H9 (cell line): ENCODE measurements around the gene WDR5. TPM values are rescaled to one million over a fixed set of nuclear protein-coding genes. Genes with fewer than 3 reads are reported as not detected.

Experiments
- DNase-seq: peaks from one replicate; pipeline ENCODE4 v3.0.0-alpha.2; 2017
- H2AFZ ChIP-seq: one replicate; pipeline ENCODE4 v1.6.1; 2013; ENCODE audit warnings: mild to moderate bottlenecking, low read length, control low read depth, moderate library complexity
- H2AK5ac ChIP-seq: 2 replicates; pipeline ENCODE4 v1.6.1; 2013; ENCODE audit warnings: low read length, control low read depth, mixed read lengths; ENCODE audit not compliant: insufficient read length
- H2BK120ac ChIP-seq: one replicate; pipeline ENCODE4 v1.6.1; 2013; ENCODE audit warnings: low read depth, mild to moderate bottlenecking, low read length, control low read depth, inconsistent platforms; ENCODE audit not compliant: poor library complexity, severe bottlenecking
- H2BK12ac ChIP-seq: 2 replicates; pipeline ENCODE4 v1.6.1; 2013; ENCODE audit warnings: low read length, control low read depth, mixed read lengths, low read depth; ENCODE audit not compliant: insufficient read length
- H2BK15ac ChIP-seq: 2 replicates; pipeline ENCODE4 v1.6.1; 2013; ENCODE audit warnings: low read depth, low read length, control low read depth
- H2BK20ac ChIP-seq: one replicate; pipeline ENCODE4 v1.6.1; 2013; ENCODE audit warnings: low read depth, mild to moderate bottlenecking, low read length, control low read depth, inconsistent platforms; ENCODE audit not compliant: poor library complexity, severe bottlenecking
- H2BK5ac ChIP-seq: 2 replicates; pipeline ENCODE4 v1.6.1; 2013; ENCODE audit warnings: low read length, control low read depth, mixed read lengths; ENCODE audit not compliant: insufficient read length
- H3K14ac ChIP-seq: 2 replicates; pipeline ENCODE4 v1.6.1; 2013; ENCODE audit warnings: low read length, control low read depth; ENCODE audit not compliant: insufficient read depth
- H3K18ac ChIP-seq: 2 replicates; pipeline ENCODE4 v1.6.1; 2013; ENCODE audit warnings: low read depth, mild to moderate bottlenecking, mixed read lengths, low read length, control low read depth; ENCODE audit not compliant: insufficient read length
- H3K23ac ChIP-seq: 2 replicates; pipeline ENCODE4 v1.6.1; 2013; ENCODE audit warnings: low read length, control low read depth, mixed read lengths, low read depth; ENCODE audit not compliant: insufficient read length
- H3K23me2 ChIP-seq: 2 replicates; pipeline ENCODE4 v1.6.1; 2013; ENCODE audit warnings: low read depth, mild to moderate bottlenecking, mixed read lengths, low read length, control low read depth; ENCODE audit not compliant: insufficient read length, poor library complexity, severe bottlenecking
- H3K27ac ChIP-seq: 2 replicates; pipeline ENCODE4 v1.5.1; 2013; ENCODE audit warnings: low read length, control low read depth, mixed read lengths, low read depth; ENCODE audit not compliant: insufficient read length
- H3K27me3 ChIP-seq: 2 replicates; pipeline ENCODE4 v1.6.1; 2013; ENCODE audit warnings: low read length, control low read depth, inconsistent platforms; ENCODE audit not compliant: insufficient read depth
- H3K4ac ChIP-seq: 2 replicates; pipeline ENCODE4 v1.6.1; 2013; ENCODE audit warnings: low read depth, mild to moderate bottlenecking, control low read depth, inconsistent platforms, low read length, moderate library complexity
- H3K4me1 ChIP-seq: 2 replicates; pipeline ENCODE4 v1.6.1; 2013; ENCODE audit warnings: low read length, control low read depth, inconsistent platforms; ENCODE audit not compliant: insufficient read depth
- H3K4me2 ChIP-seq: 2 replicates; pipeline ENCODE4 v1.6.1; 2013; ENCODE audit warnings: low read length, control low read depth, mixed read lengths; ENCODE audit not compliant: insufficient read length, insufficient read depth
- H3K56ac ChIP-seq: 2 replicates; pipeline ENCODE4 v1.6.1; 2013; ENCODE audit warnings: low read depth, mild to moderate bottlenecking, mixed read lengths, low read length, control low read depth; ENCODE audit not compliant: insufficient read length
- H3K79me1 ChIP-seq: 2 replicates; pipeline ENCODE4 v1.6.1; 2013; ENCODE audit warnings: low read depth, mild to moderate bottlenecking, moderate library complexity, low read length, control low read depth, inconsistent platforms; ENCODE audit not compliant: insufficient read depth, poor library complexity, severe bottlenecking
- H3K79me2 ChIP-seq: 2 replicates; pipeline ENCODE4 v1.6.1; 2013; ENCODE audit warnings: low read length, control low read depth, inconsistent platforms; ENCODE audit not compliant: insufficient read depth
- H3K9ac ChIP-seq: 2 replicates; pipeline ENCODE4 v1.6.1; 2013; ENCODE audit warnings: low read length, control low read depth, mixed read lengths; ENCODE audit not compliant: insufficient read length; ENCODE audit errors: extremely low read depth
- H3K9me3 ChIP-seq: one replicate; pipeline ENCODE4 v1.6.1; 2013; ENCODE audit warnings: low read depth, low read length, inconsistent platforms; ENCODE audit not compliant: control insufficient read depth
- H3T11ph ChIP-seq: one replicate; pipeline ENCODE4 v1.6.1; 2013; ENCODE audit warnings: mild to moderate bottlenecking, low read length, control low read depth, inconsistent platforms
- H4K20me1 ChIP-seq: one replicate; pipeline ENCODE4 v1.6.1; 2013; ENCODE audit not compliant: control insufficient read depth, insufficient read length, insufficient read depth
- H4K5ac ChIP-seq: 2 replicates; pipeline ENCODE4 v1.6.1; 2013; ENCODE audit warnings: low read depth, mild to moderate bottlenecking, mixed read lengths, low read length, control low read depth; ENCODE audit not compliant: insufficient read length
- H4K8ac ChIP-seq: replicated peaks from 2 replicates; pipeline ENCODE4 v1.6.1; 2013; ENCODE audit warnings: low read length, control low read depth, mixed read lengths, low read depth; ENCODE audit not compliant: insufficient read length
- H4K91ac ChIP-seq: 2 replicates; pipeline ENCODE4 v1.6.1; 2013; ENCODE audit warnings: low read depth, mild to moderate bottlenecking, moderate library complexity, mixed read lengths, low read length, control low read depth; ENCODE audit not compliant: insufficient read length
- H3K27ac Mint-ChIP-seq, 3 experiments: 2 replicates in 2 of 3; 3 replicates in 1 of 3; pipeline ENCODE4 v1.8.0; 2020 to 2021; ENCODE audit warnings: mixed read lengths in 3 of 3, mild to moderate bottlenecking in 1 of 3, moderate library complexity in 1 of 3
- H3K27me3 Mint-ChIP-seq: 2 replicates; pipeline ENCODE4 v1.8.0; 2021; ENCODE audit warnings: low read depth, mild to moderate bottlenecking, moderate library complexity, mixed read lengths
- H3K36me3 Mint-ChIP-seq, 3 experiments: 2 replicates in 2 of 3; 3 replicates in 1 of 3; pipeline ENCODE4 v1.8.0; 2020 to 2021; ENCODE audit warnings: low read depth in 3 of 3, mixed read lengths in 3 of 3; ENCODE audit not compliant: insufficient read depth in 1 of 3
- H3K4me1 Mint-ChIP-seq, 2 experiments: 2 replicates each; pipeline ENCODE4 v1.8.0; 2020; ENCODE audit warnings: mixed read lengths in 2 of 2
- H3K4me3 Mint-ChIP-seq, 2 experiments: 2 replicates in 1 of 2; 3 replicates in 1 of 2; pipeline ENCODE4 v1.8.0; 2020 to 2021; ENCODE audit warnings: mild to moderate bottlenecking in 2 of 2, mixed read lengths in 2 of 2, moderate library complexity in 1 of 2
- H3K9me3 Mint-ChIP-seq, 2 experiments: 2 replicates in 1 of 2; 3 replicates in 1 of 2; pipeline ENCODE4 v1.8.0; 2020; ENCODE audit warnings: mild to moderate bottlenecking in 2 of 2, mixed read lengths in 2 of 2, moderate library complexity in 1 of 2
- CTCF ChIP-seq: fragments of 200-600 bp; sonication (generic); conservative IDR thresholded peaks from 3 replicates; pipeline ENCODE4 v1.8.0; 2021; ENCODE audit warnings: antibody characterized with exemption, mild to moderate bottlenecking
- WGBS: extraction: QIAGEN DNeasy Blood & Tissue Kit; methylation state at CpG from one replicate; pipeline ENCODE4 v1.1.7; 2013; ENCODE audit warnings: missing lambda C conversion rate, low lambda C conversion rate, mixed read lengths; ENCODE audit not compliant: insufficient read length; ENCODE audit errors: extremely low coverage; 5-methylcytosine and 5-hydroxymethylcytosine counted together
- total RNA-seq: library from RNA; stranded (reverse); gene quantifications from 2 replicates; pipeline ENCODE4 v1.2.1, GENCODE V29; 2021

WDR5 gene
- total RNA-seq, 1 experiment from 2014 or later = 72.3 TPM

GRCh38 chr9:134149380-134149779 lies 13.5 kb downstream of the WDR5 start:
- H3K9me3 ChIP-seq = no peaks in the 10 kb centered on the region
- H2AFZ ChIP-seq = no peak overlapping the region
- no peak overlapping the region for H2BK20ac ChIP-seq
- no CpG with 5 or more reads among the region's 7 CpGs for WGBS
- no peak overlapping the region for H3K4me2 ChIP-seq
- H3K27me3 ChIP-seq = no peaks in the 10 kb centered on the region
- no peak overlapping the region for H2BK5ac ChIP-seq
- no peak overlapping the region for H3K23ac ChIP-seq
- no peak for TF ChIP-seq CTCF
- no peaks in the 10 kb centered on the region for H3K4me1 Mint-ChIP-seq
- no peak overlapping the region for H3K14ac ChIP-seq
- no peak overlapping the region for H2AK5ac ChIP-seq
- 0 out of 7 replicates have a peak overlapping the region, but pooled peaks of 1 of the 3 experiments have one; percentile 26 for H3K27ac Mint-ChIP-seq
- no peak for DNase-seq
- peaks cover 37 to 82% (median 78%) of the 10 kb centered on the region in 3 experiments; a peak in 6 of 7 replicates for H3K36me3 Mint-ChIP-seq
- no peak overlapping the region for H4K91ac ChIP-seq
- H3T11ph ChIP-seq = no peak overlapping the region
- no peaks in the 10 kb centered on the region for H3K4me1 ChIP-seq
- H2BK15ac ChIP-seq = no peak overlapping the region
- no peaks in the 10 kb centered on the region for H3K79me1 ChIP-seq
- H3K4ac ChIP-seq = no peak overlapping the region
- H2BK12ac ChIP-seq = no peak overlapping the region
- H3K27me3 Mint-ChIP-seq = no peaks in the 10 kb centered on the region
- no peak overlapping the region for H3K18ac ChIP-seq
- no peaks in the 10 kb centered on the region for H3K23me2 ChIP-seq
- no peak overlapping the region for H4K8ac ChIP-seq
- H2BK120ac ChIP-seq = no peak overlapping the region
- no peak overlapping the region for H3K27ac ChIP-seq
- H3K79me2 ChIP-seq = no peaks in the 10 kb centered on the region
- no peak overlapping the region for H3K4me3 Mint-ChIP-seq
- no peaks in the 10 kb centered on the region for H3K9me3 Mint-ChIP-seq
- H3K56ac ChIP-seq = no peak overlapping the region
- H4K20me1 ChIP-seq = no peaks in the 10 kb centered on the region
- no peak overlapping the region for H3K9ac ChIP-seq
- H4K5ac ChIP-seq = no peak overlapping the region
